VCaP (cell line): ENCODE data around the gene CCDC28B.

Experiments used
- H3K27ac ChIP-seq: fragments of 450-650 bp; 2 replicates; pipeline ENCODE4 v1.5.1; 2017
- CTCF ChIP-seq: fragments of 450-650 bp; conservative IDR thresholded peaks from 2 replicates; pipeline ENCODE4 v1.5.1; 2017; ENCODE audit warnings: mild to moderate bottlenecking, moderate library complexity

CCDC28B gene

GRCh38 chr1:32228771-32229170, 28.4 kb downstream of the CCDC28B start:
- H3K27ac ChIP-seq = no peak overlapping the region
- TF ChIP-seq CTCF = no peak

- H3K27ac ChIP-seq = no peak overlapping the region
- TF ChIP-seq CTCF = no peak
Measured at GRCh38 chr1:32231843-32232432, 31.5 kb downstream of the CCDC28B start.

- no peak for TF ChIP-seq CTCF
- H3K27ac ChIP-seq = no peak overlapping the region
Measured at GRCh38 chr1:32232558-32233304, 32.3 kb downstream of the CCDC28B start.

- no peak overlapping the region for H3K27ac ChIP-seq
- TF ChIP-seq CTCF = 0 out of 2 replicates have a peak, but pooled peaks have one; percentile 8
Measured at GRCh38 chr1:32234792-32235191, 34.4 kb downstream of the CCDC28B start.

- TF ChIP-seq CTCF = no peak
- H3K27ac ChIP-seq = peak overlapping the region; percentile 84
Measured at GRCh38 chr1:32239337-32239736, 38.9 kb downstream of the CCDC28B start.

GRCh38 chr1:32239790-32240139, 39.4 kb downstream of the CCDC28B start:
- no peak for TF ChIP-seq CTCF
- H3K27ac ChIP-seq = peak overlapping the region; percentile 84

- peak; percentile 42 for TF ChIP-seq CTCF
- peak overlapping the region; percentile 84 for H3K27ac ChIP-seq
Measured at GRCh38 chr1:32240140-32240951, 40.0 kb downstream of the CCDC28B start.
